ENCODE results near the gene IFRD1. TPM values are rescaled to one million over a fixed set of nuclear protein-coding genes. Genes with fewer than 3 reads are reported as not detected.

IFRD1 gene
- 47.4 and 56.8 TPM in 2 replicates for total RNA-seq

GRCh38 chr7:112449902-112450806 lies at the start of gene IFRD1:
Gene IFRD1, plus strand, starts transcription at chr7:112450460. Its CDS starts 229 bp downstream, at chr7:112450689.

Small RNA genes within 50 kb of the gene (small RNA-seq; reads per million reads assigned to genes)
- not detected for gene AC079741.1

Other genes starting within 250 kb of the IFRD1 start
- 313 and 365 TPM in 2 replicates for gene DOCK4, start 244.1 kb upstream of the IFRD1 start, total RNA-seq
- 30.9 and 47.8 TPM in 2 replicates for gene ZNF277, start 243.8 kb upstream of the IFRD1 start, total RNA-seq
- gene LSMEM1, start 30.5 kb downstream of the IFRD1 start, total RNA-seq = 0.29 and 1.5 TPM in 2 replicates